H1 (cell line): ENCODE results near the gene RARRES2. TPM values are rescaled to one million over a fixed set of nuclear protein-coding genes. Genes with fewer than 3 reads are reported as not detected.

Experiments used
- CTCF ChIA-PET: fragments of 300-600 bp; sonication (Branson Sonifier 250); formaldehyde crosslinking; loops from one replicate; lab custom pipeline; 2021; ENCODE audit not compliant: partially characterized antibody; lab: Charles Lee
- POLR2A ChIA-PET: fragments of 300-600 bp; sonication (Branson Sonifier 250); formaldehyde crosslinking; loops from one replicate; lab custom pipeline; 2021; ENCODE audit warnings: inconsistent platforms; ENCODE audit not compliant: partially characterized antibody; lab: Charles Lee
- DNase-seq, 2 experiments: peaks; one replicate each; pipeline versions ENCODE4 v3.0.0 to v3.0.0-alpha.2; 2010 to 2022; ENCODE audit warnings: low spot score in 2 of 2, low read depth in 1 of 2, mixed read lengths in 1 of 2
- FAIRE-seq: peaks from 2 replicates; lab custom pipeline; 2011; peaks lifted over from hg19 to GRCh38; lab: Jason Lieb, UNC
- H2AFZ ChIP-seq: 2 replicates; pipeline ENCODE4 v1.8.1; 2012; ENCODE audit warnings: low read length, inconsistent platforms
- H2AK5ac ChIP-seq: 2 replicates; pipeline ENCODE4 v1.6.1; 2013; ENCODE audit warnings: low read depth, low read length
- H2BK120ac ChIP-seq: replicated peaks from 2 replicates; pipeline ENCODE3; 2013; ENCODE audit warnings: low read depth, low read length, inconsistent platforms
- H2BK12ac ChIP-seq: 2 replicates; pipeline ENCODE4 v1.6.1; 2013; ENCODE audit warnings: low read depth, low read length
- H2BK15ac ChIP-seq: 2 replicates; pipeline ENCODE4 v1.6.1; 2013; ENCODE audit warnings: low read length
- H2BK20ac ChIP-seq: 2 replicates; pipeline ENCODE4 v1.6.1; 2013; ENCODE audit warnings: low read length
- H2BK5ac ChIP-seq: 2 replicates; pipeline ENCODE4 v1.6.1; 2013; ENCODE audit warnings: low read depth, low read length
- H3K14ac ChIP-seq: 2 replicates; pipeline ENCODE4 v1.6.1; 2013; ENCODE audit warnings: inconsistent platforms; ENCODE audit not compliant: insufficient read length
- H3K18ac ChIP-seq: 2 replicates; pipeline ENCODE4 v1.6.1; 2013; ENCODE audit warnings: low read length; ENCODE audit errors: extremely low read depth
- H3K23ac ChIP-seq: 2 replicates; pipeline ENCODE4 v1.6.1; 2013; ENCODE audit warnings: inconsistent platforms; ENCODE audit not compliant: insufficient read length
- H3K23me2 ChIP-seq: 2 replicates; pipeline ENCODE4 v1.6.1; 2013; ENCODE audit warnings: low read depth, low read length
- H3K27ac ChIP-seq: 2 replicates; pipeline ENCODE4 v1.6.1; 2011; ENCODE audit warnings: low read depth, low read length, inconsistent platforms
- H3K27me3 ChIP-seq, 4 experiments: replicated peaks in 1 of 4; 1 replicate in 1 of 4; 2 replicates in 3 of 4; pipeline versions ENCODE4 v1.6.1 to v1.8.1; 2011 to 2013; ENCODE audit warnings: low read length in 3 of 4, mild to moderate bottlenecking in 3 of 4, inconsistent platforms in 2 of 4, mixed read lengths in 2 of 4, moderate library complexity in 1 of 4; ENCODE audit not compliant: control insufficient read depth in 3 of 4, insufficient read depth in 3 of 4; ENCODE audit errors: extremely low read depth in 1 of 4
- H3K36me3 ChIP-seq, 4 experiments: 2 replicates each; pipeline versions ENCODE4 v1.6.1 to v1.8.1; 2011 to 2013; ENCODE audit warnings: mild to moderate bottlenecking in 4 of 4, low read length in 3 of 4, moderate library complexity in 2 of 4, control low read depth in 1 of 4, inconsistent platforms in 1 of 4; ENCODE audit not compliant: insufficient read depth in 4 of 4, control insufficient read depth in 2 of 4
- H3K4ac ChIP-seq: replicated peaks from 2 replicates; pipeline ENCODE3; 2013; ENCODE audit warnings: low read length, low read depth, mixed read lengths, inconsistent platforms; ENCODE audit not compliant: insufficient read length
- H3K4me1 ChIP-seq, 4 experiments: replicated peaks in 1 of 4; 1 replicate in 1 of 4; 2 replicates in 3 of 4; pipeline versions ENCODE4 v1.6.1 to v1.8.1; 2011 to 2013; ENCODE audit warnings: low read length in 3 of 4, inconsistent platforms in 2 of 4, mixed read lengths in 1 of 4; ENCODE audit not compliant: insufficient read depth in 4 of 4, control insufficient read depth in 3 of 4
- H3K4me2 ChIP-seq, 2 experiments: 2 replicates each; pipeline versions ENCODE4 v1.6.1 to v1.8.1; 2011 to 2013; ENCODE audit warnings: low read depth in 2 of 2, low read length in 2 of 2, control low read depth in 1 of 2, inconsistent platforms in 1 of 2, mild to moderate bottlenecking in 1 of 2; ENCODE audit not compliant: insufficient read depth in 1 of 2
- H3K4me3 ChIP-seq, 4 experiments: fragments of 200-600, 300-600 bp in 1 of 4; sonication (generic), shearing (Covaris generic), sonication (Bioruptor Twin) in 1 of 4; 2 replicates each; pipeline versions ENCODE4 v1.5.1 to v1.8.1; 2011 to 2016; ENCODE audit warnings: low read length in 4 of 4, low read depth in 3 of 4, control low read depth in 2 of 4, inconsistent platforms in 2 of 4, mild to moderate bottlenecking in 2 of 4, mixed read lengths in 1 of 4, moderate library complexity in 1 of 4; ENCODE audit not compliant: insufficient read depth in 2 of 4; ENCODE audit errors: extremely low read depth in 1 of 4
- H3K56ac ChIP-seq: replicated peaks from 2 replicates; pipeline ENCODE3; 2013; ENCODE audit warnings: low read depth, mild to moderate bottlenecking, mixed read lengths, low read length, inconsistent platforms; ENCODE audit not compliant: insufficient read length
- H3K79me1 ChIP-seq: 2 replicates; pipeline ENCODE4 v1.6.1; 2013; ENCODE audit warnings: low read depth, low read length, control low read depth
- H3K79me2 ChIP-seq, 2 experiments: 2 replicates each; pipeline versions ENCODE4 v1.6.1 to v1.8.1; 2012 to 2013; ENCODE audit warnings: low read length in 2 of 2, mild to moderate bottlenecking in 2 of 2, inconsistent platforms in 1 of 2; ENCODE audit not compliant: insufficient read depth in 2 of 2, control insufficient read depth in 1 of 2
- H3K9ac ChIP-seq, 4 experiments: replicated peaks in 1 of 4; 1 replicate in 1 of 4; 2 replicates in 3 of 4; pipeline versions ENCODE4 v1.6.1 to v1.8.1; 2011 to 2013; ENCODE audit warnings: low read depth in 3 of 4, low read length in 3 of 4, control low read depth in 2 of 4, mild to moderate bottlenecking in 2 of 4, moderate library complexity in 2 of 4, inconsistent platforms in 1 of 4; ENCODE audit errors: extremely low read depth in 1 of 4
- H3K9me3 ChIP-seq, 2 experiments: 2 replicates each; pipeline versions ENCODE4 v1.6.1 to v1.8.1; 2012 to 2013; ENCODE audit warnings: mild to moderate bottlenecking in 2 of 2, moderate library complexity in 2 of 2, control low read depth in 1 of 2, inconsistent platforms in 1 of 2, low read depth in 1 of 2, low read length in 1 of 2, mixed read lengths in 1 of 2; ENCODE audit not compliant: insufficient read depth in 2 of 2
- H4K20me1 ChIP-seq, 2 experiments: replicated peaks in 1 of 2; 2 replicates each; pipeline versions ENCODE3 to v1.8.1; 2011 to 2013; ENCODE audit warnings: inconsistent platforms in 2 of 2, low read length in 2 of 2, mild to moderate bottlenecking in 1 of 2; ENCODE audit not compliant: insufficient read depth in 2 of 2, control insufficient read depth in 1 of 2
- H4K5ac ChIP-seq: 2 replicates; pipeline ENCODE4 v1.6.1; 2013; ENCODE audit warnings: low read length, low read depth, mixed read lengths, inconsistent platforms; ENCODE audit not compliant: insufficient read length
- H4K8ac ChIP-seq: 2 replicates; pipeline ENCODE4 v1.8.0; 2013; ENCODE audit warnings: mild to moderate bottlenecking, moderate library complexity, low read length, inconsistent platforms; ENCODE audit not compliant: insufficient read depth; ENCODE audit errors: extremely low read depth
- H4K91ac ChIP-seq: replicated peaks from 2 replicates; pipeline ENCODE3; 2013; ENCODE audit warnings: low read length, mixed read lengths, inconsistent platforms; ENCODE audit not compliant: insufficient read length
- ATF2 ChIP-seq: IDR thresholded peaks from 2 replicates; pipeline ENCODE4 v1.6.1; 2012; ENCODE audit warnings: low read length, inconsistent platforms
- BCL11A ChIP-seq, 2 experiments: IDR thresholded peaks; one replicate each; pipeline ENCODE4 v1.6.1; 2011; ENCODE audit warnings: low read depth in 2 of 2, low read length in 2 of 2, mild to moderate bottlenecking in 2 of 2
- POLR2AphosphoS5 ChIP-seq: IDR thresholded peaks from 2 replicates; pipeline ENCODE4 v1.6.1; 2011; ENCODE audit warnings: low read depth, low read length
- SP1 ChIP-seq: IDR thresholded peaks from 2 replicates; pipeline ENCODE4 v1.6.1; 2011; ENCODE audit warnings: low read depth, low read length
- SP2 ChIP-seq: IDR thresholded peaks from 2 replicates; pipeline ENCODE4 v1.6.1; 2012; ENCODE audit warnings: mild to moderate bottlenecking, low read length, inconsistent platforms
- SUZ12 ChIP-seq: fragments of 200-600 bp; sonication (generic); IDR thresholded peaks from 2 replicates; pipeline ENCODE4 v1.6.1; 2012; ENCODE audit warnings: mild to moderate bottlenecking, inconsistent platforms, low read length, moderate library complexity, mixed read lengths
- WGBS, 2 experiments: shearing (Covaris generic) in 1 of 2; methylation state at CpG; one replicate each; pipeline versions ENCODE4 v1.1.6 to v1.1.7; 2013 to 2015; ENCODE audit warnings: low lambda C conversion rate in 2 of 2, mixed read lengths in 2 of 2, inconsistent platforms in 1 of 2, low coverage in 1 of 2, missing lambda C conversion rate in 1 of 2; ENCODE audit not compliant: insufficient replicate concordance in 2 of 2, insufficient coverage in 1 of 2, insufficient read length in 1 of 2; ENCODE audit errors: extremely low coverage in 1 of 2, missing lambda C conversion rate in 1 of 2; 5-methylcytosine and 5-hydroxymethylcytosine counted together
- polyA plus RNA-seq, 7 experiments: library from polyadenylated mRNA; depleted of rRNA in 3 of 7; stranded (reverse) in 5 of 7; unstranded in 2 of 7; fragments of >200 nt in 5 of 7; fragments of 200-250 nt in 2 of 7; gene quantifications; 1 replicate in 5 of 7; 2 replicates in 1 of 7; 4 replicates in 1 of 7; pipeline versions ENCODE4 v1.2.1 to v1.2.3, GENCODE V29; 2011 to 2013; ENCODE audit warnings: missing spikeins in 2 of 7, mixed read lengths in 2 of 7
- total RNA-seq: library from RNA; stranded (reverse); fragmentation: NEBNext Ultra II Directional; extraction: Animal tissue kit (Norgen Biotek cat#: 25700); gene quantifications from 2 replicates; pipeline ENCODE4 v1.2.1, GENCODE V29; 2021

The RARRES2 gene
- total and polyA plus RNA-seq, 2 of the 8 experiments (the other 6 are each of a cell fraction or from before 2014, with no cell fraction given), result 254 to 441 TPM

DNA sequence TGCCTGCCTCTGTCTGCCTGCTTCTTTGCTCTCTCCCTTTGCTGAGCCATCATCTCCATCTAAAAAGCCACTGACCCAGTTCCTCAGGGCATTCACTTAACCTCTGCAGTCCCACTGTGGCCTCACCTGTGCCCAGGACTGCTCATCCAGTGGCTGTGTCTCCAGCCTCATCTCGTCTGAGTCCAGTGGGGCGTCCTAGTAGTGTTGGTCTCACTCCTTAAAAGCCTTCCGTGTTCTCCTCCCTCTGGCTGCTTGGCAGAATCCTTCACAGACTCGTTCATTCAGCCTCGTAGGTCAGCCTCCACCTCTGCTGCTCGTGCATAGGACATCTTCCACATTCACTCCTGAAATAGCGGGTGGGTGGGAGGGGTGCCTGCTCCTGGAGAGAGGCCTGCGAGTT is 7.3 kb downstream of the RARRES2 start:
- FAIRE-seq, result no peak
- H3K4me3 ChIP-seq, result no peak overlapping the region
- H4K20me1 ChIP-seq, result peaks cover 3 to 13% of the 10 kb centered on the region in 2 experiments
- no peak overlapping the region for H3K14ac ChIP-seq
- H2AK5ac ChIP-seq, result peak overlapping the region; percentile 95
- no peak overlapping the region for H3K27ac ChIP-seq
- 0 out of 2 replicates have a peak overlapping the region, but pooled peaks have one; percentile 61 for H2BK20ac ChIP-seq
- no peak overlapping the region for H3K4me2 ChIP-seq
- H3K56ac ChIP-seq, result no peak overlapping the region
- H3K9ac ChIP-seq, result no peak overlapping the region
- peak overlapping the region; percentile 29 for H4K91ac ChIP-seq
- peaks cover 6% of the 10 kb centered on the region for H3K79me1 ChIP-seq
- H2AFZ ChIP-seq, result no peak overlapping the region
- H2BK12ac ChIP-seq, result peak overlapping the region; percentile 94
- H3K9me3 ChIP-seq, result no peaks in the 10 kb centered on the region
- no peak overlapping the region for H4K5ac ChIP-seq
- peak overlapping the region; percentile 53; the same call in 1 of the 2 replicates for H2BK15ac ChIP-seq
- H2BK120ac ChIP-seq, result no peak overlapping the region
- 95% methylated on average over 8 of the region's 8 CpGs; no CpG with 5 or more reads in 1 of the 2 experiments for WGBS, 2 experiments
- peak overlapping the region; percentile 24; the same call in 1 of the 2 replicates for H3K18ac ChIP-seq
- peaks cover 0 to 8% of the 10 kb centered on the region in 2 experiments; a peak in 2 of 4 replicates for H3K79me2 ChIP-seq
- no peak for DNase-seq
- ChIA-PET POLR2A (interaction anchor here (1.2 to 7.6 kb wide), 8 partner anchors 9 to 77 kb away, joined by 4 to 76 read pairs (median 6); partner anchors contain the start of genes ACTR3C, LRRC61 and REPIN1), CTCF (interaction anchor here (1.0 to 2.2 kb wide), 3 partner anchors 22 to 46 kb away, joined by 3 to 10 read pairs (median 3); no protein-coding TSS in a partner anchor)
- H3K36me3 ChIP-seq, result peaks cover 2 to 22% (median 11%) of the 10 kb centered on the region in 4 experiments; a peak in 6 of 8 replicates
- no peak overlapping the region for H3K4ac ChIP-seq
- no peaks in the 10 kb centered on the region for H3K23me2 ChIP-seq
- H3K23ac ChIP-seq, result no peak overlapping the region
- peak overlapping the region; percentile 52; the same call in 1 of the 2 replicates for H2BK5ac ChIP-seq
- H4K8ac ChIP-seq, result peak overlapping the region; percentile 28
- H3K4me1 ChIP-seq, result peaks cover 15 to 56% (median 34%) of the 10 kb centered on the region in 4 experiments
- 0 out of 7 replicates have a peak, but pooled peaks cover 0 to 2% (median 0%) of the 10 kb centered on the region in 4 experiments for H3K27me3 ChIP-seq
- no peak for TF ChIP-seq SP1
- no peak for TF ChIP-seq POLR2AphosphoS5
- no peak for TF ChIP-seq SP2
- TF ChIP-seq ATF2, result no peak
- no peak for TF ChIP-seq BCL11A (IDR thresholded peaks at IDR 0.05; ENCODE audit: low read depth in 2 of 2, low read length in 2 of 2)
- TF ChIP-seq SUZ12, result no peak
